ENCODE data around the gene GFER.
"Not testable (repeated sequence)": the region's sequence is repeated elsewhere in the genome, so short reads cannot be mapped to it uniquely, and the experiment has no call there.

GFER gene

DNA sequence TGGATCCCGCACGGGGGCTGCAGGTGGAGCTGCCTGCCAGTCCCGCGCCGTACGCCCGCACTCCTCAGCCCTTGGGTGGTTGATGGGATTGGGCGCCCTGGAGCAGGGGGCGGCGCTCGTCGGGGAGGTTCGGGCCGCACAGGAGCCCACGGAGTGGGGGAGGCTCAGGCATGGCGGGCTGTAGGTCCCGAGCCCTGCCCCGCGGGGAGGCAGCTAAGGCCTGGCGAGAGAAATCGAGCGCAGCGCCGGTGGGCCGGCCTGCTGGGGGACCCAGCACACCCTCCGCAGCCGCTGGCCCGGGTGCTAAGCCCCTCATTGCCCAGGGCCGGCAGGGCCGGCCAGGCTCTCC is 25.9 kb upstream of the GFER start:
- not testable (repeated sequence) for DNase-seq

DNA sequence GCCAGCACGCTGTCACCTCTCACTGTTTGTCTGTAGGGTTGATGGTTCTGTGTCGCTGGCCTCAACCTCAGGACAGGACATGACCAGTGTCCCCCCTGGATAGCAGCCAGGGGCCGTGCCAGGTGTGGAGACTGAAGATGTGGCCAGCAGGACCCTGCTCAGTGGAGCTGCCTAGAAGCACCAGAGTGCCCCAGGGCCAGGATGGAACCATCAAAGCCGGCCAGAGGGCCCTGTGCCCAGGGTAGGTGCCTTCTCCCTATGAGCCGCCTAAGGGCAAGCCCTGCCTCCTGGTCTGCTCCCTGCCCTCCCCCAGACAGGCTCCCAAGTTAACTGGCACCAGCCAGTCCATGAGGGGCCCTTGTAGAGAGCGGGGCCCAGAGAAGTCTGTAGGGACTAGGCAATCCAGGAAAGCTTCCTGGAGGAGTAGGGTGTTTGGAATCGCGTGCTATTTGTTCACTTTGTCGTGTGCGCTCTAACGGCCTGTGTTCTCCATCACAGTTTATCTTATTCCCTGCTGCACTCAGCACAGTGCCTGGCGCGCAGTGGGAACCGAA is 25.2 kb upstream of the GFER start:
- DNase-seq = no peak

DNA sequence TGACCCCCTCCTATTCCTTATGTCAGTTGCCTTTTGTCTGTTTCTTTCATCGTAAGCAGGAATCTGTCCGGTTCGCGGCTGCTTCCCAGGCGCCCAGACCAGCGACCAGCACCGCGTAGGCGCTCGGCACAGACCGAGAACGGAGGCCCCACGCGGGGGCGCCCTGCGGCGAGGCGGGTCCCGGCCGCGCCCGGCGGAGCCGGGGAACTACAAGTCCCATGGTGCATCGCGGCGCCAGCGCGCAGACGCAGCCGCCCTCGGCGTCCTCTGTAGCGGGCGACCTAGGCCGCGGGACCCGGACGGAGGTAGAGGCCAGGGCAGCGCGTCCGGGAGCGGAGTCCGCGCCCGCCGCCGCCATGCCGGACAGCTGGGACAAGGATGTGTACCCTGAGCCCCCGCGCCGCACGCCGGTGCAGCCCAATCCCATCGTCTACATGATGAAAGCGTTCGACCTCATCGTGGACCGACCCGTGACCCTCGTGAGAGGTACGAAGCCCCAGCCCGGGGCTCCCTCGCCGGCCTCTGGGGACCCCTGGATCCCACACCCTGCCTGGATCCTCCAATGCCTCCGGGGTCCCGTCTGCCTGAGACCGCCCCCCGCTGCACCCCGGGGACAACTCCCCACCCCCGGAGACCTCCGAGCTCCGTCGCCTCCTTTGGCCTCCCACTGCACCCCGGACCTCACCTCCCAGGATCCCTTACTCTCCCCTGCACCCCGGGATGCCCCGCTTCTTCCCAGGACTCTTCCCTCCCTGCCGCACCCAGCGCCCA is 24.5 kb upstream of the GFER start, which contains the start of gene NDUFB10:
NDUFB10 (plus strand) TSS at position 270 of the 771 bp plus-strand sequence; CDS start at position 357, 87 bp downstream.
- DNase-seq = peak; percentile 90

DNA sequence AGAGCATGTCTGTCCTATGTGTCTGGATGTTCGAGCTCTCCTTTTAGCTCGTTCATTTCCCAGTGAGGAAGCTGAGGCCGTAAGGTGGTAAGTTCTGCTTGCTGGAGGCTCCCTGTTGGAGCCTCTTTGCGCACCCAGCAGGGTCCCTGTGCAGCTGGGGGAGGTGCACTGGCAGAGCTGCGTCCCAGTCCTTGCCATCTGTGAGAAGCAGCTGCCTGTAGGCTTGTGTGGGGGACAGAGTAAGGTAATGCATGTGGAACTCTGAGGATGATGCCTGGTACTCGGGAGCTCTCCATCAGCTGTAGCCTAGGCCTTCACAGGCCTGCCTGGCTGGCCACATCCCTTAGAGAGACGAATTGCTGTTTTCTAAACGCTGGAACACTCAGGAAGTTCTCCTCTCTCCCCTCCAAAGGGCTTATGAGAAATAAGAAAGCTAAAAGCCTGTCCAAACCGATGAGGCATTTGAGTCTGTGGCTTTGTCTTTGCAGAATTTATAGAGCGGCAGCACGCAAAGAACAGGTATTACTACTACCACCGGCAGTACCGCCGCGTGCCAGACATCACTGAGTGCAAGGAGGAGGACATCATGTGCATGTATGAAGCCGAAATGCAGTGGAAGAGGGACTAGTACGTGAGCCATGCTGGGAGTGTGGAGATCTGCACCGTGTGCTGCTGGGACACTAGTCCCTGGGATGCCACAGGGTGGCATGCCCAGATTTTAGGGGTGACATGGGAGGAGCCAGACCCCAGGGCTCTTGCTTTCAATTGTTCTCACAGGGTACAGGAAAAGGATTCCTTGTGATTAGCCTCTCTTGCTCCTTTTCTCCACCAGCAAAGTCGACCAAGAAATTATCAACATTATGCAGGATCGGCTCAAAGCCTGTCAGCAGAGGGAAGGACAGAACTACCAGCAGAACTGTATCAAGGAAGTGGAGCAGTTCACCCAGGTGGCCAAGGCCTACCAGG is 23.0 kb upstream of the GFER start:
- DNase-seq = peak; percentile 67

DNA sequence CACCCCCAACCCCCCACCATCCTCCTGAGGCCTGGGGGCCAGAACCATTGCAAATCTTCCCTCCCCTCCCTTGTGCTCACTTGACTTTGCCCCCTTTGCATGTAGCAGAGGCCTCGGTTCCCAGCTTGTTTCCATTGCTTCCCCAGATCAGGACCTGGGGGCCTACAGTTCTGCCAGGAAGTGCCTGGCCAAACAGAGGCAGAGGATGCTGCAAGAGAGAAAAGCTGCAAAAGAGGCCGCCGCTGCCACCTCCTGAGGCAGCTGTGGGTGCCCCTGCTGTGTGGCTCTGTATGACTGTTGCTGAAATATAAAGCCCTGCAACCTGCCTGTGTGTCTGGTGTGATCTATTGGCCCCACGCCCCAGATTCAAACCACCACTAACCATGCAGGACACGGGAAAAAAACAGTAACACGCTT is 22.3 kb upstream of the GFER start:
- DNase-seq = peak; percentile 33

DNA sequence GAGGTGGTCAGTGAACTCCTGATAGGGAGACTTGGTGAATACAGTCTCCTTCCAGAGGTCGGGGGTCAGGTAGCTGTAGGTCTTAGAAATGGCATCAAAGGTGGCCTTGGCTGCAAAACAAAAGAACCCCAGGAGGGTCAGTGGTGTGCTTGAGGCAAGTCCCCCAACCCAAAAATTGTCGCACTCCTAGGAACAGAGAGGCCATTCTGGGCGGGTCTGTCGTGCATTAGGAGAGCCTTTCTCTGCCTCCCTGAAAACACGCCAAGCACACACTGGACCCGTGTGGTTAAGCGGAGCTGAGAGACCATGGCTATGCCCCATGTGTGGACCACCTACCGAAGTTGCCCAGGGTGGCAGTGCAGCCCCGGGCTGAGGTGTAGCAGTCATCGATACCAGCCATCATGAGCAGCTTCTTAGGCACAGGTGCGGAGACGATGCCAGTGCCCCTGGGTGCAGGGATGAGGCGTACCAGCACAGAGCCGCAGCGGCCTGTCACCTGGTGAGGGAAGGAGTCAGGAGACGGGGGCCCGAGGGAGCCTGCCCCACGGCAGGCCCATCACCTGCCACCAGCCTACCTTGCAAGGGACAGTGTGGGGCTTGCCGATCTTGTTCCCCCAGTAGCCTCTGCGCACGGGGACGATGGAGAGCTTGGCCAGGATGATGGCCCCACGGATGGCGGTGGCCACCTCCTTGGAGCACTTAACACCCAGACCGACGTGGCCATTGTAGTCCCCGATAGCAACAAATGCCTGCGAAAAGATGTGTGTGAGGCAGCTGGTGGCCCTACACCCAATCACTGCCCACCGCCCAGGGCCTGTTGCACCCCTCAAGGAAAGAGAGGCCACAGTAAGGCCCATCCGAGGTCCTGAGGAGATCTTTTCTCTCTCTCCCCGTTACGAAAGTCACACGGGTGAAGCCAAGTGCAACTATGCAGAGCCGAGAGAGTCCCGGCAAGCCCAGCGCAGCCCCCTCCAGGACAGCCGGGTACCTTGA is 21.5 kb upstream of the GFER start:
- not testable (repeated sequence) for DNase-seq

DNA sequence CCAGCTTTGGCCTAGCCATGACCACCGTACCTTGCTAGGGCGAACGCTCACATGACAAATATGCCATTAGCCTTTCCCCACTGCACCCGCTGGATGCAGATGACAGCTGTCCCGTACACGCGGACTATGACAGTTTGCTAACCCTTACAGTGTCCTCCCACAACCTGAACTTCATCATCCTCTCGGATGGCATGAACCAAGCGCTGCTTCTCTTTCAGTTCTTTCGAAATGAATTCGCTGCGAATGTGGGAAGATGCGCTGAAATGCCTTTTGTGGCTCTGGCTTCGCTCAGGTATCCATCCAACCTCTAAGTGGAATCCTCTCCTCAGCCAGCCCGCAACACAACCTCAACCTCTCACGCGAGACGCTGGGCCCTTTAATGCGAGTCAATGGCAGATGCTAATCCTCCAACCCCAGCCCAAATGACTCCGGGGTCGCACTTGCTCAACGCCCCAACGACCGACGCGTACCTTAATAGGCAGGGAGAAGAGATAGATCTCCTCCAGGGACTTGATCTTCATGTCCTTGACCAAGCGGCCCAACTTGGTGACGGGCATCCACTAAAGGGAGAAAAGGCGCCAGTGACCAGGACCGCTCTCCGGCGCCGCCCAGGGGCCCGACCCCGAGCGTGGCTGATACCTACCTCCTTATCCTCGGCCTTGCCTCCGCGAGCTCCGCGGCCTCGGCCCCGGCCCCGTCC is 20.0 kb upstream of the GFER start:
- no peak for DNase-seq

DNA sequence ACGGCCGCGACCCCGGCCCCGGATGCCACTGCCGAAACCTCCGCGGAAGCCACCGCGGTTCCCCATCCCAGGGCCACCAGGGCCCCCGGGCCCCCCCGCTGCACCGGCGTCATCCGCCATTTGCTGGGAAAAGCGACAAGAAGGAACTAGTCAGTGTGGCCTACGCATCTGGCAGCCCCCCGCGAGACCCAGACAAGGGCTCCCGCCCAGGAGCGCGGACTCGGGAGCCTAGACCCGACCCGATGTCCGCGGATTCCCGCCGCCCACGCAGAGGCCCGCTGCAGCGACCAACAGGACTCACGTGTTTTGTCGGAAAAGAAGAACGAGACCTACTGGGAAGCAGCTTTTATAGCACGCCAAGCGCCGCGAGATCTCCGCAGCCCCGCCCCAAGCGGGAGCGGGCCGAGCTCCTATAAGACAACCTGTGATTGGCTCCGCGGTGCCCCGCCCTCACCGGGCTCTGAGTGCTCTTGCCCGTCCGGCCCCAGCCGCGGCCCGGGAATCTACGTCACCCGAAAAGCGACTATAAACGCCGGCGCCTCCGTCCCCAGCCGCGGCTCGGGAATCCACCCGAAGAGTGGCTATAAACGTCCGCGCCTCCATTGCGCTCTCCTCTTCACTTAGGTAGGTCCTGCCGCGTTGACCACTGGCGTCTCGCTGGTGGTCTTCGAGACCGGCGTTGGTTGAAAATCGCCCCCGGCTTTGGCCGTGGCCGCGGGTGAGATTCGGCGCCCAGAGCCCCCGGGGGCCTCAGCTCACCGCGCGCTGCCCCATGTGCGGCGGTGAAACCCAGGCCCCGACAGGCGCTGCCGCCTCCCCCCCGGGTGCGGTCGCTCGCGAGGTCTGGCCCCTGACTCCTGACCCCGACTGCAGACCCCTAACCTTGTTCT is 19.2 kb upstream of the GFER start, which contains the start of gene RPS2:
RPS2 (minus strand) TSS at position 321 of the 890 bp plus-strand sequence; CDS start at position 120, 201 bp downstream.
- DNase-seq = peak; percentile 98

DNA sequence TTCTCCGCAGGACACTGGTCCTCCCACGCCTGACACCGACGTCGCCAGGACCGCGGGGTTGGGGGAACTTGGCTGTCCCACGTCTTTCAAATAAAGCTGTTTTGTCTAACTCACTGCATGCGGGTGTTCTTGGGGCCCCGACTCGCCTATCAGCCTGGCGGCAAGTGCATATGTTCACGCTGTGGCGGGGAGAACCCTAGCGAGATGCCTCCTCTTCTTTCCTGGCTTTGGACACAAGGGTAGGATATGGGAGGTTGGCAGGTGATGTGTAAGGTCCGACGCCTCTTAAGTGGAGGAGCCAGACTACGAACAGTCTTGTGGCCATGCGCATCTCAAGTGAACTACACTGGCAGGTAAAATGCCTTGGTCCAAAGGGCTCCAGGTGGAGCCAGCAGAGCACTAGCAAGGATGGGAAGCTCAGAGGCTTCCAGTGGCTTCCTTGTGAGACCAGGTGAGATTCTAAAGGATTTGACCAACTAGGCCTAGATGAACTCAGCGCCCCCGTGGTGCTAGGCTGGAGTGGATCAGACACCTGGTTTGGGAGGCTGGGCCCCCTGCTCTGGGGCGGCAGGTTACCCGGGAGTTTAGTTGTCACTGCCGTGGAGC is 18.5 kb upstream of the GFER start:
- no peak for DNase-seq

DNA sequence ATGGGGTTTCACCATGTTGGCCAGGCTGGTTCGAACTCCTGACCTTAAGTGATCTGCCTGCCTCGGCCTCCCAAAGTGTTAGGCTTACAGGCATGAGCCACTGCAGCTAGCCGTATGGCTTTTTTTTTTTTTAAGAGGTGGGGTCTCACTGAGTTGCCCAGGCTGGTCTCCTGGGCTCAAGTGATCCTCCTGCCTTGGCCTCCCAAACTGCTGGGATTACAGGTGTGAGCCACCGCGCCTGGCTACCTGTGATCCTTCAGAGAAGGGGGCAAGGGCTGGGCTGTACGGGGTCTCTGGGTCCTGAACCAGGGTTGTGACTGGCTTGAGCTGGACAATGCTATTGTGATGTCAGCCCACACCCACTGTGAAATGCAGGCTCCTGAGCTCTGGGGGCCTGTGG is 17.5 kb upstream of the GFER start, which contains the start of gene RNF151:
RNF151 (plus strand) TSS at position 397 of the 400 bp plus-strand sequence. CDS start 26 bp downstream, outside the sequence.
- DNase-seq = no peak

DNA sequence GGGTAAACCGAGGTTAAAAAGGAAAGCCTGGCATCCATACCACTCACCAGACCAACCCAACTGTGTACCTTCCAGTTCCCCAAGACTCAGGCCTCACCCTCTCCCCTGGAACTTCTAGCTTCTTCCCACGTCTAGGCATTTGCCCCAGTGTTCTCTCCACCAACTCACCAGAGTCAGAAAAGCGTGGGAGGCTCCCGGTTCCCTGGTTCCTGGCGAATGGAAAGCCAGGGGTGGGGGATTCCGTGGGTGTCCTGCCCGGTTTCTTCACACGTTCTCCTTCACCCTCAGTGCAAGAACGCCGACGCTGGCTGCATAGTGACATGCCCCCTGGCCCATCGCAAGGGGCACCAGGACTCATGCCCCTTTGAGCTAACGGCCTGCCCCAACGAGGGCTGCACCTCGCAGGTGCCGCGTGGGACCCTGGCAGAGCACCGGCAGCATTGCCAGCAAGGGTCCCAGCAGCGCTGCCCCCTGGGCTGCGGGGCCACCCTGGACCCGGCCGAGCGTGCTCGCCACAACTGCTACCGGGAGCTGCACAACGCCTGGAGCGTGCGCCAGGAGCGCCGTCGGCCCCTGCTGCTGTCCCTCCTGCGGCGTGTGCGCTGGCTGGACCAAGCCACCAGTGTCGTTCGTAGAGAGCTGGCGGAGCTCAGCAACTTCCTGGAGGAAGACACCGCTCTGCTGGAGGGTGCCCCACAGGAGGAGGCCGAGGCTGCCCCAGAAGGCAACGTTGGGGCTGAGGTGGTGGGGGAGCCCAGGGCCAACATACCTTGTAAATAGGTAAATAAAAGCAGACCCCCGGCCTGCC is 15.6 kb upstream of the GFER start:
- DNase-seq = no peak

DNA sequence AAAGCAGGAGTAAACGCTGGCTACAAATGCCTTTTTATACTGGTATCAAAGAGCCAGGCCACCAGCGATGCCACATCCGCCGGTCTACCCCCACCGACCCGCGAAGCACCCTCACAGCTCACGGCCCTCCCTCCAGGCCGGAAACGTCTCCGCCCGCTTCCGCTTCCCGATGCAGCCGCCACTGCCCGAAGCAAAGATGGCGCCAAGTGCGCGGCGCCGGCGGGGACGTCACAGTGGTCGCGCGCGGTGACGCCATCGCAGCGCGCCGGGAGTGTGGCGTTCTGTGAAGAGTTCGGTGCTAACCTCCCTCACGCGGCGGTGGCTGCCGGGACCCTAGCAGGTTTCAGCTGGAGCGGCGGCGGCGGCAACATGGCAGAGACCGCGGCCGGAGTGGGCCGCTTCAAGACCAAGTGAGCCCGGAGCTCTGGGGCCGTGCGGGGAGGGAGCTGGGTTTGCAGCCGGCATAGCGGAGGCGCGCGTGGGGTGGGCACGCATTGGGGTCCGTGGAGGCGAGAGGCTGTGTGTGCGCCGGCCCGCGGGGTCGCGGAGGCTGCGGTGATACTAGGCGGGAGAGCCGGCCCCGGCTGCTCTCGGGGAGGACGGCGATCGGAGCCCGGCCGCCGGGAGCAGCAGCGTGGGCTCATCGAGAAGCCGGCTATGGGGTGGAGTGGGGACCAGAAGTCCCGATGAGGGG is 12.1 kb upstream of the GFER start, which contains the start of gene TBL3:
TBL3 (plus strand) TSS at position 258 of the 694 bp plus-strand sequence; CDS start at position 370, 112 bp downstream.
- DNase-seq = peak; percentile 94

DNA sequence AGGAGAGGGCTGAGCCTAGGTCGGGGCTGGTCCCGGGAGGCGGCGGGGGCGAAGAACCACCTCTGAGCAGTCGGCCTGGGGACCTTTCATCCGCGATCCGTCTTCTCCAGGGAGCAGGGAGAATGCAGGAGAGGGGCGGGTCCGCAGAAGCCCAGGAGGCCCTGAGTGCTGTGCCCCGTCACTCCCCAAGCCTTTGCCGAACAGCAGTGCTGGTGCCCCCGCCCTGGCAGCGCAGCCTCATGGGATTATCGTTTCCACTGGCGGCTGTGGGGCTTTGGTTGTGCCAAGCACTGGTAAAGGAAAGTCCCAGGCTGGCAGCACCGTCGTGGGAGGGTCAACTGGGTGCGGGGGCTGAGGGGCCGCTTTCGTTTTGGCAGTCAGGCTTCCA is 11.5 kb upstream of the GFER start:
- no peak for DNase-seq

DNA sequence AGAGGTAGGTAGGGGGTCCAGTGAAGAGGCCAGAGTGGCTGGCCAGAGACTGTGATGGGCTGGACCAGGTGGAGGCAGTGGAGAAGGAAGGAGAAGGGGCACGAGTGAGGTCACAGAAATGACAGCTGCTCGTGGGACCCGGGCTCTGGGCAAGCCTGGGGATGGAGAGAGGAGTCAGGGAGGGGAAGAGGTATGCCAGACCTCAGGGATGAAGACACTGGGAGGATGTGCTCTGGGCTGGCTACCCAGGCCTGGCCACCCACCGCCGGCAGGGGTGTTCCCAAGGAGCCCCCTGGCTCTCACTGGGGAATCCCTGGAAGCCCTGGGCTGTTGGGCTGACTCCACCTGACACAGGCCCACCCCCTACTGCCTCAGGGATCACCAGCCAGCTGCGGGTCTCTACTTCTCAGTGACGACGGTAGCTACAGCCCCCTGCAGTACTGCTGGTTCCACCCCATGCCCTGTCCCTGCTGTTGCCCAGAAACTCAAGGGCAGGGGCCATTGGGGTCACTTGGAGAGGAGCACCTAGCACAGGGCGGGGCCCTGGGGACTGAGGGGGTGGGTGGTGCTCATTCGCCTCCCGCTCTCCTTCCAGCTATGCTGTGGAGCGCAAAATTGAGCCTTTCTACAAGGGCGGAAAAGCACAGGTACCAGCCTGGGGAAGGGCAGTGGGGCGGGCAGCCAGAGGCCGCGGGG is 10.4 kb upstream of the GFER start:
- no peak for DNase-seq

DNA sequence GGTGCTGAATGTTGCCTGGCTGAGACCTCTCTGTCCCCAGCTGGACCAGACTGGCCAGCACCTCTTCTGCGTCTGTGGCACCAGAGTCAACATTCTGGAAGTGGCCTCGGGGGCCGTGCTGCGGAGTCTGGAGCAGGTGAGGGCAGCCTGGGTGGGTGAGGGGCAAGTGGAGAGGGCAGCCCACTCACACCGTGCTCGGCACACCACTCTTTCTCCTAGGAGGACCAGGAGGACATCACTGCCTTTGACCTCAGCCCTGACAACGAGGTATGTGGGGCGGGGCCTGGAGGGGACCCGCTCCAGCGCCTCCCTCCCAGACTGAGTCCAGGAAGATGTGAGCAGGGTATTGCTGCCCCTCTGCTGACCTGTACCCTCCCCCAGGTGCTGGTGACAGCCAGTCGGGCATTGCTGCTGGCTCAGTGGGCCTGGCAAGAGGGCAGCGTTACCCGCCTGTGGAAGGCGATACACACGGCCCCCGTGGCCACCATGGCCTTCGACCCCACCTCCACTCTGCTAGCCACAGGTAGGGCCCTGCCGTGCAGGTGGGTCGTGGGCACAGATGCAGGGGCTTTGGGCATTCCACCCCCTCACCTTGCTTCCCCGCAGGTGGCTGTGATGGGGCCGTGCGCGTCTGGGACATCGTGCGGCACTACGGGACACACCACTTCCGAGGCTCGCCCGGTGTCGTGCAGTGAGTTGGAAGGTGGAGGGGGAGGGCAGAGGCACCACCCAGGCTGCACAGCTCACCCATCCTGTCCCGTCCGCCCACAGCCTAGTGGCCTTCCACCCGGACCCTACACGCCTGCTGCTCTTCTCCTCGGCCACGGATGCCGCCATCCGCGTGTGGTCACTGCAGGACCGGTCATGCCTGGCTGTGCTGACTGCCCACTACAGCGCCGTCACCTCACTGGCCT is 9.6 kb upstream of the GFER start:
- no peak for DNase-seq

All from EL (cell line).